ENCODE data around the gene TARBP1.

Gene TARBP1

DNA sequence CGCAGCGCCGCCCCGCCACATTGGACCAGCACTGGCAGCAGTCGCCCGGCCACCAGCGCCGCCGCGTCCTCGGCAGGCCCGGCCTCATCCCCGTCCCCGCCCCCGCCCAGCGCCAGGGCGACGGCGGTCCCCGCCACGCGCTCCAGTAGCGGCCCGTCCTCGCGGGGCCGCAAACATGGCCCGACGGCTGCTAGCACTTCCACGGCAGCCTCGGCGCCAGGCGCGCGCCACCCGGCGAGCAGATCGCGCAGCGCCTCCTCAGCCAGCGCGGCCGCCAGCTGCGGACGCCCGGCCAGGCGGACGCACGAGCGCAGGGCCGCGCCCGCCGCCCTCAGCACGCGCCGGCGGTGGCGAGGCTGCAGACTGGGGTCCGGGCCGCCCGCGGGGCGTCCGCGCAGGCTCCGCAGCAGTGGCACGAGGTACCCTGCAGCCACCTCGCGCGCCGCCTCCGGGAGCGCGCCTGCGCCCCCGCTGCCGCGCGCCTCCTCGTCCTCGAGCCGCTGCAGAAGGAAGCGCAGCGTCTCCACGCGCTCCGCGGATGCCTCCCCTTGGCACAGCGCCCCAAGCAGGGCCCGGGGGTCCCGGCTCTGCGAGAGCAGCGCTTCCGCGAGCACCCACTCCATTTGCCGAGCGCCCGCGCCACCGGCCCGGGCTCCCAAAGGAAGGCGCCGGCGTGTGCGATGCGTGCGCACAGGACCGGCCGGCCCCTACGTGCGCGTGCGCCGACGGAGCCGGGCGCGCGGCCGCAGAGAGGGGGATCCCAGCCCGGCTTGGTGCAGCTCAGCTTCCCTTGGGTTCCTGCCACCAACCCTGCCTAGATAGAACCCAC is at the start of gene TARBP1:
Gene TARBP1, minus strand, starts transcription at position 699 of the 829 bp plus-strand sequence. Its CDS starts 76 bp downstream, at position 623.
- peak within 1 kb of the TSS; percentile 73 for H3K4me3 ChIP-seq (ENCODE audit: low read length)
- peak; percentile 73 for DNase-seq (ENCODE audit: low read depth)
- 0 out of 2 replicates have a peak, but pooled peaks have one; percentile 8 for TF ChIP-seq CTCF (conservative IDR thresholded peaks at IDR 0.05; ENCODE audit: low read length)

GRCh38 chr1:234528074-234528865 is 49.3 kb upstream of the TARBP1 start:
- H3K4me3 ChIP-seq (ENCODE audit: low read length) = no peak overlapping the region
- DNase-seq (ENCODE audit: low read depth) = no peak
- no peak for TF ChIP-seq CTCF (conservative IDR thresholded peaks at IDR 0.05; ENCODE audit: low read length)

DNA sequence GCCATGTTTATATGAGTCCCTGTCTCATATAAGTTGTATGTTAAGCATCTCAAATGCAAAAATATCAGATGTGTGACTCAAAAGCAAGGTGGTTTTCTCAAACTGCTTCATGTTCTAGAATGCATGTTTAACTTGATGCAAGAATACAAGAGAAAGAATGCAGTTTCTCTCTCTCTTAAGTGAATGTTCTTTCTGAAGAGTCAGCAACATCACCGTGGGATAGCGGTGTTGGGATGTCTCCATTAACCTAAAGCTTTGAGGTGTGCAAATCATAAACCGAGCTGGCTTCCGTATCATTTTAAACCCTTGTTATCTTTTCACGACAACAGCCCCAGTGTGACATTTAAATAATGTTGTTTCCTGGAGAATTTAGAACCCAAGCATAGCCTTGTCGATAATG is 48.4 kb upstream of the TARBP1 start:
- DNase-seq (ENCODE audit: low read depth) = no peak
- no peak overlapping the region for H3K4me3 ChIP-seq (ENCODE audit: low read length)
- TF ChIP-seq CTCF (conservative IDR thresholded peaks at IDR 0.05; ENCODE audit: low read length) = no peak

DNA sequence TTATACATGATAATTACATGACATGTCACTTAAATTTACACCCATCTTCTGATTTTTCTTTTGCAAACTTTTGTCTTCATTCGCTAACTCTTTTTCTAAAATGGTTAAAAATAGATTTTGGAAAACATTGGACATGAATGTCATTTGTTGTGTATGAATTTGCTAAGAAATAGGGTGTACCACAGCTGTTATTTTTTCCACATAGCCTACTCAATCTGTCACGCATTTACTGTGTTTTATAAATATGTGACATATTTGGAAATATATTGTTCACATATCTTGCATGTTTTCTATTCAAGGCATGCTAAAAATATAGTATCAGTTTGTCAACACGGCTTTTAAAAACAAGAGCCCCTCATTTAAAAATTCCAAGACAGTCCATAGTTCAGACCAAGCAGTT is 47.9 kb upstream of the TARBP1 start:
- DNase-seq (ENCODE audit: low read depth) = no peak
- TF ChIP-seq CTCF (conservative IDR thresholded peaks at IDR 0.05; ENCODE audit: low read length) = no peak

GRCh38 chr1:234525099-234525799 is 46.3 kb upstream of the TARBP1 start:
- TF ChIP-seq CTCF (conservative IDR thresholded peaks at IDR 0.05; ENCODE audit: low read length) = no peak
- no peak for DNase-seq (ENCODE audit: low read depth)
- no peak overlapping the region for H3K4me3 ChIP-seq (ENCODE audit: low read length)

More for the DNA sequence above, 47.9 kb upstream of the TARBP1 start:
- no peak overlapping the region for H3K4me3 ChIP-seq (ENCODE audit: low read length)

GRCh38 chr1:234521836-234522235 is 42.9 kb upstream of the TARBP1 start:
- no peak for TF ChIP-seq CTCF (conservative IDR thresholded peaks at IDR 0.05; ENCODE audit: low read length)
- no peak overlapping the region for H3K4me3 ChIP-seq (ENCODE audit: low read length)
- no peak for DNase-seq (ENCODE audit: low read depth)

Measured in AG10803 (cell line).